HepG2 (cell line): Measurements from ENCODE around the gene WASF1. TPM values are rescaled to one million over a fixed set of nuclear protein-coding genes. Genes with fewer than 3 reads are reported as not detected.

Source experiments
- ATAC-seq: fragments of 200-7000 bp; cut with Tn5 transposase; 3 replicates; pipeline ENCODE4 v1.9.1; 2020; ENCODE audit warnings: mild to moderate bottlenecking, moderate library complexity
- BruUV-seq: library from RNA; stranded (reverse); fragments of 400-500 nt; replicated peaks from 2 replicates; lab custom pipeline; 2021; lab: Mats Ljungman, UMichigan
- CTCF ChIA-PET: fragments of 300-600 bp; formaldehyde crosslinking; extraction: SDS; loops from one replicate; lab custom pipeline; 2021; ENCODE audit warnings: low total read pairs, inconsistent platforms, low intra/inter-chr PET ratio; lab: Yijun Ruan, JAX
- POLR2A ChIA-PET: fragments of 350-600 bp; sonication (Branson Sonifier 250); formaldehyde crosslinking; loops from one replicate; lab custom pipeline; 2020; ENCODE audit warnings: antibody characterized with exemption, inconsistent platforms; lab: Yijun Ruan, JAX
- DNase-seq: peaks from one replicate; pipeline ENCODE4 v3.0.0-alpha.2; 2015; ENCODE audit warnings: low spot score
- FAIRE-seq: peaks from 3 replicates; lab custom pipeline; 2011; peaks lifted over from hg19 to GRCh38; lab: Jason Lieb, UNC
- H2AFZ ChIP-seq: one replicate; pipeline ENCODE4 v1.6.1; 2011; ENCODE audit warnings: low read length, inconsistent platforms
- H3K27ac ChIP-seq: fragments of 300-600 bp; 3 replicates; pipeline ENCODE4 v1.8.0; 2011; ENCODE audit warnings: mixed run types, mild to moderate bottlenecking, mixed read lengths, low read length, inconsistent platforms; ENCODE audit not compliant: insufficient read depth; ENCODE audit errors: extremely low read length
- H3K27me3 ChIP-seq, 2 experiments: fragments of 200-600 bp in 1 of 2; 2 replicates in 1 of 2; 3 replicates in 1 of 2; pipeline versions ENCODE4 v1.6.0 to v1.8.0; 2011; ENCODE audit warnings: low read length in 2 of 2, mild to moderate bottlenecking in 2 of 2, moderate library complexity in 2 of 2, inconsistent platforms in 1 of 2; ENCODE audit not compliant: insufficient read depth in 2 of 2, control insufficient read depth in 1 of 2
- H3K36me3 ChIP-seq, 2 experiments: fragments of 200-600 bp in 1 of 2; replicated peaks in 1 of 2; 2 replicates in 1 of 2; 3 replicates in 1 of 2; pipeline versions ENCODE4 v1.5.1 to v1.8.0; 2011; ENCODE audit warnings: low read length in 2 of 2, inconsistent platforms in 1 of 2; ENCODE audit not compliant: insufficient read depth in 2 of 2, control insufficient read depth in 1 of 2
- H3K4me1 ChIP-seq: 2 replicates; pipeline ENCODE4 v1.5.1; 2012; ENCODE audit warnings: low read length, inconsistent platforms; ENCODE audit not compliant: insufficient read depth
- H3K4me2 ChIP-seq: 2 replicates; pipeline ENCODE4 v1.6.0; 2011; ENCODE audit warnings: low read depth, low read length, inconsistent platforms
- H3K4me3 ChIP-seq, 3 experiments: fragments of 200-600 bp in 1 of 3; sonication (generic), shearing (Covaris generic) in 1 of 3; replicated peaks in 1 of 3; 2 replicates each; pipeline ENCODE4 v1.5.1; 2011 to 2016; ENCODE audit warnings: low read length in 3 of 3, inconsistent platforms in 2 of 3, low read depth in 2 of 3, mild to moderate bottlenecking in 2 of 3, control low read depth in 1 of 3, mixed read lengths in 1 of 3; ENCODE audit not compliant: insufficient read depth in 1 of 3
- H3K79me2 ChIP-seq: one replicate; pipeline ENCODE4 v1.6.1; 2011; ENCODE audit warnings: low read length, inconsistent platforms; ENCODE audit not compliant: insufficient read depth
- H3K9ac ChIP-seq: 2 replicates; pipeline ENCODE4 v1.6.0; 2011; ENCODE audit warnings: mild to moderate bottlenecking, low read depth, low read length, inconsistent platforms; ENCODE audit not compliant: insufficient read depth
- H3K9me3 ChIP-seq: 2 replicates; pipeline ENCODE4 v1.5.1; 2012; ENCODE audit warnings: mild to moderate bottlenecking, low read length
- H4K20me1 ChIP-seq: 2 replicates; pipeline ENCODE4 v1.6.0; 2011; ENCODE audit warnings: inconsistent platforms, mild to moderate bottlenecking, low read length, moderate library complexity; ENCODE audit not compliant: insufficient read depth
- CBX2 ChIP-seq, 2 experiments: fragments of 200-600 bp in 1 of 2; sonication (generic); formaldehyde crosslinking in 1 of 2; IDR thresholded peaks; 2 replicates each; pipeline versions ENCODE4 v1.7.0 to v1.8.1; 2018 to 2022; ENCODE audit warnings: low read depth in 2 of 2, low read length in 1 of 2, mild to moderate bottlenecking in 1 of 2, missing genetic modification reagents in 1 of 2
- FOXP4 ChIP-seq: sonication (generic); formaldehyde crosslinking; IDR thresholded peaks from 2 replicates; pipeline ENCODE4 v1.4.0; 2020; ENCODE audit warnings: missing genetic modification reagents
- HNF4G ChIP-seq, 2 experiments: sonication (generic) in 1 of 2; formaldehyde crosslinking in 1 of 2; IDR thresholded peaks; 2 replicates each; pipeline versions ENCODE4 v1.4.0 to v1.6.1; 2011 to 2020; ENCODE audit warnings: borderline replicate concordance in 2 of 2, low read depth in 2 of 2, mild to moderate bottlenecking in 2 of 2, low read length in 1 of 2, missing genetic modification reagents in 1 of 2, moderate library complexity in 1 of 2
- HOXD1 ChIP-seq: sonication (generic); formaldehyde crosslinking; IDR thresholded peaks from 2 replicates; pipeline ENCODE4 v1.5.0; 2020; ENCODE audit warnings: missing genetic modification reagents
- KAT7 ChIP-seq: IDR thresholded peaks from 2 replicates; pipeline ENCODE4 v1.6.1; 2018; ENCODE audit warnings: borderline replicate concordance, missing compliant biosample characterization
- KLF16 ChIP-seq, 2 experiments: sonication (generic) in 1 of 2; formaldehyde crosslinking in 1 of 2; IDR thresholded peaks; 2 replicates each; pipeline versions ENCODE4 v1.6.1 to v1.8.0; 2016 to 2023; ENCODE audit warnings: missing genetic modification reagents in 2 of 2, missing compliant biosample characterization in 1 of 2
- SRSF1 ChIP-seq: fragments of 200-400 bp; formaldehyde crosslinking; optimal IDR thresholded peaks from 2 replicates; pipeline ENCODE3; 2017; ENCODE audit warnings: mild to moderate bottlenecking, low read depth, low read length, moderate library complexity
- TGIF2 ChIP-seq: IDR thresholded peaks from 2 replicates; pipeline ENCODE4 v1.6.1; 2016; ENCODE audit warnings: control low read depth, missing compliant biosample characterization
- THAP11 ChIP-seq: IDR thresholded peaks from 2 replicates; pipeline ENCODE4 v1.6.1; 2016; ENCODE audit warnings: missing biosample characterization, missing genetic modification reagents
- ZNF292 ChIP-seq: sonication (generic); formaldehyde crosslinking; IDR thresholded peaks from 2 replicates; pipeline ENCODE4 v1.8.1; 2022; ENCODE audit warnings: mild to moderate bottlenecking, low read depth, missing genetic modification reagents, borderline replicate concordance
- ZNF678 ChIP-seq: sonication (generic); formaldehyde crosslinking; IDR thresholded peaks from 2 replicates; pipeline ENCODE4 v1.4.0; 2020; ENCODE audit warnings: mild to moderate bottlenecking, missing genetic modification reagents
- ZNF768 ChIP-seq: sonication (generic); formaldehyde crosslinking; IDR thresholded peaks from 2 replicates; pipeline ENCODE4 v1.4.0; 2020; ENCODE audit warnings: missing genetic modification reagents
- ZSCAN30 ChIP-seq: sonication (generic); formaldehyde crosslinking; IDR thresholded peaks from 2 replicates; pipeline ENCODE4 v1.5.0; 2020; ENCODE audit warnings: mild to moderate bottlenecking, missing genetic modification reagents
- ZUFSP ChIP-seq: sonication (generic); formaldehyde crosslinking; IDR thresholded peaks from 2 replicates; pipeline ENCODE4 v1.9.0; 2021; ENCODE audit warnings: missing genetic modification reagents, mild to moderate bottlenecking, borderline replicate concordance
- WGBS: methylation state at CpG from one replicate; pipeline ENCODE4 v1.1.6; 2017; ENCODE audit warnings: low lambda C conversion rate; 5-methylcytosine and 5-hydroxymethylcytosine counted together
- in situ Hi-C: cut with HindIII; loops from 2 replicates; pipeline ENCODE4 v1.10.0; 2017; ENCODE audit warnings: low pct_unique_long_range_greater_than_20kb; ENCODE audit not compliant: extremely low pct_ligation_motif_present
- intact Hi-C: fragments of 100-400 bp; cut with micrococcal nuclease; formaldehyde crosslinking; loops from one replicate; pipeline ENCODE4 v1.10.0; 2022; ENCODE audit not compliant: unreplicated experiment
- polyA plus RNA-seq, 8 experiments: library from polyadenylated mRNA; depleted of rRNA in 3 of 8; stranded (reverse) in 7 of 8; unstranded in 1 of 8; fragments of >200 nt; fragmentation: Illumina TruSeq in 4 of 8; extraction: Trizol in 4 of 8; gene quantifications; 2 replicates each; pipeline versions ENCODE4 v1.2.1 to v1.2.3, GENCODE V29; 2011 to 2016; ENCODE audit warnings: low read depth in 4 of 8, missing spikeins in 1 of 8, mixed read lengths in 1 of 8; ENCODE audit not compliant: insufficient read depth in 1 of 8
- total RNA-seq, 5 experiments: library from RNA; depleted of rRNA; stranded (reverse); fragments of >200 nt; fragmentation: Illumina TruSeq; extraction: Trizol; gene quantifications; 2 replicates each; pipeline ENCODE4 v1.2.3, GENCODE V29; 2016; ENCODE audit warnings: low read depth in 1 of 5
- TF ChIP-seq, protein P1 (sequence below): IDR thresholded peaks from 2 replicates; pipeline ENCODE4 v1.6.1; 2012; ENCODE audit warnings: inconsistent platforms

WASF1 gene
- total and polyA plus RNA-seq, 2 of the 13 experiments (the other 11 are each of a cell fraction or from before 2014, with no cell fraction given), result 8.5 to 17.3 TPM

GRCh38 chr6:110180228-110181008, 948 bp upstream of the WASF1 start, which contains the start of gene CDC40 (continued):
- 0 out of 2 replicates have a peak, but pooled peaks have one; percentile 28 for TF ChIP-seq HNF4G (IDR thresholded peaks at IDR 0.05; ENCODE audit: borderline replicate concordance, low read depth, low read length)
- peak; percentile 79 for TF ChIP-seq HNF4G (CRISPR knock-in tag; IDR thresholded peaks at IDR 0.05; ENCODE audit: borderline replicate concordance, low read depth)
- TF ChIP-seq KAT7, result peak; percentile 63; the same call in 1 of the 2 replicates
- TF ChIP-seq ZNF678 (CRISPR knock-in tag), result no peak
- TF ChIP-seq CBX2 (IDR thresholded peaks at IDR 0.05; ENCODE audit: low read depth, low read length), result no peak
- TF ChIP-seq CBX2 (CRISPR knock-in tag; IDR thresholded peaks at IDR 0.05; ENCODE audit: low read depth), result no peak

GRCh38 chr6:110178626-110179405, 654 bp downstream of the WASF1 start:
- peaks cover 48% of the 10 kb centered on the region for H3K4me1 ChIP-seq
- ATAC-seq, result peak; percentile 60
- H3K4me2 ChIP-seq, result peak overlapping the region; percentile 77
- peak overlapping the region; percentile 76 to 95 (median 83) for H3K4me3 ChIP-seq
- peak; percentile 21 for FAIRE-seq
- CTCF ChIA-PET, result interaction anchor here (1.2 to 2.2 kb wide), 2 partner anchors 163 to 212 kb away, joined by 4 to 11 read pairs; no protein-coding TSS in a partner anchor
- peak overlapping the region; percentile 35 for H2AFZ ChIP-seq
- POLR2A ChIA-PET, result interaction anchor here (1.3 kb wide), 1 partner anchor 93 kb away, joined by 4 read pairs; no protein-coding TSS in a partner anchor
- H3K9ac ChIP-seq, result peak overlapping the region; percentile 86
- H3K9me3 ChIP-seq, result no peaks in the 10 kb centered on the region
- peak; percentile 74 for DNase-seq
- H3K27ac ChIP-seq, result peak overlapping the region; percentile 86
- no TSS peak for BruUV-seq
- peaks cover 6% of the 10 kb centered on the region for H4K20me1 ChIP-seq
- WGBS, result under 1% methylated on average over 14 of the region's 66 CpGs
- in situ Hi-C loops, result loop anchor here (10.0 kb wide), 1 partner anchor 216 kb away; no protein-coding TSS in a partner anchor
- H3K79me2 ChIP-seq, result peaks cover 80% of the 10 kb centered on the region
- H3K36me3 ChIP-seq, result no peaks in the 10 kb centered on the region; a peak in 1 of 5 replicates
- intact Hi-C loops, result loop anchor here (1.0 to 5.0 kb wide), 3 partner anchors 148 to 211 kb away; no protein-coding TSS in a partner anchor
- H3K27me3 ChIP-seq, result peaks cover 0 to 3% of the 10 kb centered on the region in 2 experiments; a peak in 1 of 5 replicates
- peak; percentile 44; the same call in 1 of the 2 replicates for TF ChIP-seq HOXD1 (CRISPR knock-in tag)
- TF ChIP-seq, protein P1, sequence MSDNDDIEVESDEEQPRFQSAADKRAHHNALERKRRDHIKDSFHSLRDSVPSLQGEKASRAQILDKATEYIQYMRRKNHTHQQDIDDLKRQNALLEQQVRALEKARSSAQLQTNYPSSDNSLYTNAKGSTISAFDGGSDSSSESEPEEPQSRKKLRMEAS, result peak; percentile 21; the same call in 1 of the 2 replicates
- TF ChIP-seq ZSCAN30 (CRISPR knock-in tag), result no peak
- TF ChIP-seq ZNF768 (CRISPR knock-in tag), result no peak
- TF ChIP-seq ZUFSP (CRISPR knock-in tag), result no peak
- TF ChIP-seq KLF16 (CRISPR knock-in tag; IDR thresholded peaks at IDR 0.05), result peak in 1 of 2 experiments; percentile 2; a peak in 1 of 4 replicates
- TF ChIP-seq FOXP4 (CRISPR knock-in tag), result 0 out of 2 replicates have a peak, but pooled peaks have one; percentile 28
- TF ChIP-seq SRSF1, result no peak
- no peak for TF ChIP-seq TGIF2 (CRISPR knock-in tag)
- peak; percentile 55; the same call in 1 of the 2 replicates for TF ChIP-seq THAP11
- peak; percentile 51; the same call in 1 of the 2 replicates for TF ChIP-seq ZNF292 (CRISPR knock-in tag)
